Keratinocyte (primary cell): ENCODE data around the gene SETBP1. TPM values are rescaled to one million over a fixed set of nuclear protein-coding genes. Genes with fewer than 3 reads are reported as not detected.

Experiments used
- DNase-seq: peaks from one replicate; pipeline ENCODE4 v3.0.0-alpha.2; 2011; ENCODE audit warnings: low read depth, missing footprints, low spot score
- FAIRE-seq: peaks from 2 replicates; lab custom pipeline; 2011; peaks lifted over from hg19 to GRCh38; lab: Jason Lieb, UNC
- H2AFZ ChIP-seq: 2 replicates; pipeline ENCODE4 v1.6.0; 2012; ENCODE audit warnings: low read length, control low read depth, inconsistent platforms; ENCODE audit not compliant: control insufficient read depth
- H3K27ac ChIP-seq: 2 replicates; pipeline ENCODE4 v1.5.1; 2011; ENCODE audit warnings: low read length; ENCODE audit not compliant: control insufficient read depth, insufficient read depth
- H3K27me3 ChIP-seq: 3 replicates; pipeline ENCODE4 v1.6.0; 2011; ENCODE audit warnings: low read length; ENCODE audit not compliant: control insufficient read depth, insufficient read depth; ENCODE audit errors: extremely low read depth
- H3K36me3 ChIP-seq, 2 experiments: 2 replicates in 1 of 2; 3 replicates in 1 of 2; pipeline ENCODE4 v1.5.1; 2011; ENCODE audit warnings: low read length in 2 of 2, mild to moderate bottlenecking in 1 of 2; ENCODE audit not compliant: control insufficient read depth in 2 of 2, insufficient read depth in 2 of 2; ENCODE audit errors: extremely low read depth in 1 of 2
- H3K4me1 ChIP-seq: 3 replicates; pipeline ENCODE4 v1.5.1; 2011; ENCODE audit warnings: low read length; ENCODE audit not compliant: control insufficient read depth, insufficient read depth; ENCODE audit errors: extremely low read depth
- H3K4me2 ChIP-seq: 3 replicates; pipeline ENCODE4 v1.6.0; 2011; ENCODE audit warnings: low read depth, low read length; ENCODE audit not compliant: control insufficient read depth, insufficient read depth; ENCODE audit errors: extremely low read depth
- H3K4me3 ChIP-seq, 3 experiments: fragments of 200-600 bp in 1 of 3; sonication (generic) in 1 of 3; 2 replicates in 2 of 3; 3 replicates in 1 of 3; pipeline ENCODE4 v1.5.1; 2011 to 2016; ENCODE audit warnings: low read length in 3 of 3, mild to moderate bottlenecking in 3 of 3, control low read depth in 2 of 3, inconsistent platforms in 1 of 3, low read depth in 1 of 3, mixed read lengths in 1 of 3, mixed run types in 1 of 3, moderate library complexity in 1 of 3; ENCODE audit not compliant: control insufficient read depth in 2 of 3, insufficient read depth in 2 of 3; ENCODE audit errors: extremely low read depth in 1 of 3
- H3K79me2 ChIP-seq: 2 replicates; pipeline ENCODE4 v1.6.0; 2012; ENCODE audit warnings: low read length; ENCODE audit not compliant: control insufficient read depth, insufficient read depth
- H3K9ac ChIP-seq: 3 replicates; pipeline ENCODE4 v1.6.0; 2011; ENCODE audit warnings: low read length; ENCODE audit not compliant: control insufficient read depth, insufficient read depth; ENCODE audit errors: extremely low read depth
- H3K9me1 ChIP-seq: 3 replicates; pipeline ENCODE4 v1.6.0; 2011; ENCODE audit warnings: low read length; ENCODE audit not compliant: control insufficient read depth, insufficient read depth; ENCODE audit errors: extremely low read depth
- H3K9me3 ChIP-seq: 2 replicates; pipeline ENCODE4 v1.5.1; 2012; ENCODE audit warnings: low read depth, low read length; ENCODE audit not compliant: control insufficient read depth
- H4K20me1 ChIP-seq: 3 replicates; pipeline ENCODE4 v1.6.0; 2011; ENCODE audit warnings: low read length; ENCODE audit not compliant: control insufficient read depth, insufficient read depth; ENCODE audit errors: extremely low read depth
- EZH2 ChIP-seq: IDR thresholded peaks from one replicate; pipeline ENCODE4 v1.6.1; 2012; ENCODE audit warnings: inconsistent platforms, mild to moderate bottlenecking, low read length, moderate library complexity
- dilution Hi-C: fragments of 300-500 bp; cut with MboI; formaldehyde crosslinking; loops from one replicate; pipeline ENCODE4 v1.7.0; 2020; ENCODE audit warnings: low sequenced_read_pairs; ENCODE audit not compliant: extremely low pct_ligation_motif_present
- polyA plus RNA-seq, 5 experiments: library from polyadenylated mRNA; depleted of rRNA in 3 of 5; stranded (reverse) in 3 of 5; stranded (forward) in 1 of 5; unstranded in 1 of 5; fragments of >200 nt; gene quantifications; 1 replicate in 1 of 5; 2 replicates in 3 of 5; 3 replicates in 1 of 5; pipeline versions ENCODE4 v1.2.1 to v1.2.3, GENCODE V29; 2011 to 2012; ENCODE audit warnings: missing spikeins in 2 of 5, low read depth in 1 of 5, low replicate concordance in 1 of 5
- TF ChIP-seq, protein P1 (sequence below), 3 experiments: IDR thresholded peaks in 1 of 3; conservative IDR thresholded peaks in 1 of 3; optimal IDR thresholded peaks in 1 of 3; 2 replicates in 2 of 3; 3 replicates in 1 of 3; pipeline versions ENCODE3 to v1.5.1; 2011; ENCODE audit warnings: low read length in 3 of 3, mild to moderate bottlenecking in 3 of 3, moderate library complexity in 2 of 3, control low read depth in 1 of 3, inconsistent platforms in 1 of 3; ENCODE audit not compliant: insufficient read depth in 2 of 3; ENCODE audit errors: extremely low read depth in 1 of 3

Gene SETBP1
- polyA plus RNA-seq, 1 donor (not counting 4 experiments of a cell fraction or from before 2014, with no cell fraction given), result 3.3 TPM

DNA sequence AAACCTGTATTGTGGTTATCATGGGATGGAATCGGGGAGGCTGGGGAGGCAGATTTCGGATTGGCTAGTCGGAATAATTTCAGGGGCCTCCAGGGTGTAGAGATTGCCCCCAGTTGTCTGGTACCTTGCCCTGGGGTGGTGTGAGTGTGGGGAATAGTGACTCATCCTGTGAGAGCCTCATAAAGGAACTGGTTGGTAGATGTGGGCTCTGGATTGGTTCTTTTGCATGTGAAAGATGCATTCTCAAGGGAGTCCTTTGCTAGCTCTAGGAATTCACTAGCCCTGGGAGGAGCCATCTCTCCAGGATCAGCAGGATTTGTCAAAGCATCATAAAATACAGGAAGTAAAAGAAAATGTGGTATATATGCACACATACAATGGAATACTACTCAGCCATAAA lies 331.6 kb downstream of the SETBP1 start:
- H3K79me2 ChIP-seq, result no peaks in the 10 kb centered on the region
- no peak for TF ChIP-seq EZH2
- TF ChIP-seq, protein P1, sequence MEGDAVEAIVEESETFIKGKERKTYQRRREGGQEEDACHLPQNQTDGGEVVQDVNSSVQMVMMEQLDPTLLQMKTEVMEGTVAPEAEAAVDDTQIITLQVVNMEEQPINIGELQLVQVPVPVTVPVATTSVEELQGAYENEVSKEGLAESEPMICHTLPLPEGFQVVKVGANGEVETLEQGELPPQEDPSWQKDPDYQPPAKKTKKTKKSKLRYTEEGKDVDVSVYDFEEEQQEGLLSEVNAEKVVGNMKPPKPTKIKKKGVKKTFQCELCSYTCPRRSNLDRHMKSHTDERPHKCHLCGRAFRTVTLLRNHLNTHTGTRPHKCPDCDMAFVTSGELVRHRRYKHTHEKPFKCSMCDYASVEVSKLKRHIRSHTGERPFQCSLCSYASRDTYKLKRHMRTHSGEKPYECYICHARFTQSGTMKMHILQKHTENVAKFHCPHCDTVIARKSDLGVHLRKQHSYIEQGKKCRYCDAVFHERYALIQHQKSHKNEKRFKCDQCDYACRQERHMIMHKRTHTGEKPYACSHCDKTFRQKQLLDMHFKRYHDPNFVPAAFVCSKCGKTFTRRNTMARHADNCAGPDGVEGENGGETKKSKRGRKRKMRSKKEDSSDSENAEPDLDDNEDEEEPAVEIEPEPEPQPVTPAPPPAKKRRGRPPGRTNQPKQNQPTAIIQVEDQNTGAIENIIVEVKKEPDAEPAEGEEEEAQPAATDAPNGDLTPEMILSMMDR (optimal IDR thresholded peaks at IDR 0.05 in 1 of 3, IDR thresholded peaks at IDR 0.05 in 1 of 3, conservative IDR thresholded peaks at IDR 0.05 in 1 of 3; ENCODE audit: extremely low read depth in 1 of 3, insufficient read depth in 2 of 3, low read length in 3 of 3), result no peak
- H3K4me1 ChIP-seq, result peaks cover 50% of the 10 kb centered on the region
- no peak overlapping the region for H3K4me2 ChIP-seq
- H3K9me1 ChIP-seq, result no peaks in the 10 kb centered on the region
- H3K27me3 ChIP-seq, result no peaks in the 10 kb centered on the region
- no peaks in the 10 kb centered on the region for H4K20me1 ChIP-seq
- H3K9me3 ChIP-seq, result no peaks in the 10 kb centered on the region
- no peaks in the 10 kb centered on the region for H3K36me3 ChIP-seq
- H3K9ac ChIP-seq, result no peak overlapping the region
- no peak overlapping the region for H3K4me3 ChIP-seq
- no peak overlapping the region for H3K27ac ChIP-seq
- dilution Hi-C loops, result no loop called here
- DNase-seq, result no peak
- FAIRE-seq, result no peak
- H2AFZ ChIP-seq, result no peak overlapping the region

DNA sequence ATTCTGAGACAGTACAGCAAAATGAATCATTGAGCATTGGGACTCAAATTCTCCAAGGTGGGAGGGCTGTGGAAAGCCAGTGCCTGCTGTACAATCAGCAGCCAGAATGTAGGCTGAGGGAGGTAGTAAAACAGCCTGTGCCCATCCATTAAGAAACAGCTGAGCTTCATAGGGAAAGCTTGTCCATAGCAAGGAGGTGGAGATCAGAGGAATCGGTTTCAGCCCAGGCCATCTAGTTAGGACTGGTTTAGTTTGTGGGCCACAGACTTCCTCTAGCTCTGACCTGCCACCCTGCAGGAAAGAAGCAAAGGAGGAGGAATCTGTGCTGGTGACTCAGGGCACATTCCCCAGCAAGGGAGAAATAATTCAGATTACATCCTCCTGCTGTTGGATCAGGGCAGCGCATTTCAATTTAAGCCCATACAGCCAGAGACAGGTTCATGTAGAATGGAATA lies 333.4 kb downstream of the SETBP1 start:
- FAIRE-seq (peak; percentile 98), DNase-seq (peak; percentile 32)
- Histone ChIP-seq H3K4me3 (no peak overlapping the region), H3K27ac (peak overlapping the region; percentile 22), H3K4me2 (peak overlapping the region; percentile 41), H2AFZ (peak overlapping the region; percentile 69), H3K4me1 (peaks cover 52% of the 10 kb centered on the region), H3K9me3 (no peaks in the 10 kb centered on the region), H3K9me1 (no peaks in the 10 kb centered on the region), H3K36me3 (no peaks in the 10 kb centered on the region), H3K79me2 (no peaks in the 10 kb centered on the region), H3K9ac (peak overlapping the region; percentile 20), H4K20me1 (no peaks in the 10 kb centered on the region), H3K27me3 (no peaks in the 10 kb centered on the region)
- TF ChIP-seq, protein P1 (optimal IDR thresholded peaks at IDR 0.05 in 1 of 3, IDR thresholded peaks at IDR 0.05 in 1 of 3, conservative IDR thresholded peaks at IDR 0.05 in 1 of 3; ENCODE audit: extremely low read depth in 1 of 3, insufficient read depth in 2 of 3, low read length in 3 of 3), result peak; percentile 27 to 57 (median 35)
- TF ChIP-seq EZH2, result no peak
- dilution Hi-C loops, result no loop called here
